Fibroblast of mammary gland (primary cell): ENCODE measurements around the gene IQCM.

Experiments used
- DNase-seq: peaks from one replicate; pipeline ENCODE4 v3.0.0-alpha.2; 2010; ENCODE audit warnings: low read depth
- H3K4me3 ChIP-seq: 2 replicates; pipeline ENCODE4 v1.5.1; 2011; ENCODE audit warnings: low read depth, mild to moderate bottlenecking, low read length, moderate library complexity; ENCODE audit not compliant: control insufficient read depth
- TF ChIP-seq, protein P1 (sequence below): conservative IDR thresholded peaks from 2 replicates; pipeline ENCODE4 v1.5.1; 2011; ENCODE audit warnings: low read depth, low read length, inconsistent platforms; ENCODE audit not compliant: control insufficient read depth, insufficient read depth

Gene IQCM

DNA sequence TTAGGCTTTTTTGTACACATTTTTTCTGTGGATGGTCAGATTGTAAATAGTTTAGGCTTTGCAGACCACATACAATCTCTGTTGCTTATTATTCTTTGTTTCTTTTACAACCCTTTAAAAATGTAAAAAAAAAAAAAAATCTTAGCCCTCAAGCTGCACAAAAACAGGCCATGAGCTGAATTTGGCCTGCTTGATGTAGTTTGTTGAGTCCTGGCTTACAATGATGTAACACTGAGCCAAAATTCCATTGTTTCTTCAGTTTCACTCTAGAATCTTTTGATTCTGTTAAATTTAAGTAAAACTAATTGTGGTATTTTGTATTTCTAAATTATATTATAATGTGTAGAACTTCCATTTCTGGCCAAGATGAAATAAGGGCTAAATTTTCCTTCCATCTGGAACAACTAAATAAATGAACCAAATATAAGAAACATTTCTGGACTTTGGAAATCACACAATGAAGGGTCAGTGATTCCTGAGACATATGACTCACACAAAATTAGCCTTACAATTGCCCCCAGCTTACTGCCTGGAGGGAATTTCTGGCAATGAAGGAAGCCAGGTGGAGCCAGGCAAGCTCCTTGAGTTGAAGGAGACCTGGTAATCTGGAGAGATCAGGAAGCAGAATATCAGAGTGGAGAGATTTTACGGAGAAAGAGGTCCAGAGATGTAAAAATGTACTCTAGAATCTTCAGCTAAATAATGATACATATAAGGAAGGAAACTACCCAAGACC, 29.8 kb downstream of the IQCM start:
- TF ChIP-seq, protein P1, sequence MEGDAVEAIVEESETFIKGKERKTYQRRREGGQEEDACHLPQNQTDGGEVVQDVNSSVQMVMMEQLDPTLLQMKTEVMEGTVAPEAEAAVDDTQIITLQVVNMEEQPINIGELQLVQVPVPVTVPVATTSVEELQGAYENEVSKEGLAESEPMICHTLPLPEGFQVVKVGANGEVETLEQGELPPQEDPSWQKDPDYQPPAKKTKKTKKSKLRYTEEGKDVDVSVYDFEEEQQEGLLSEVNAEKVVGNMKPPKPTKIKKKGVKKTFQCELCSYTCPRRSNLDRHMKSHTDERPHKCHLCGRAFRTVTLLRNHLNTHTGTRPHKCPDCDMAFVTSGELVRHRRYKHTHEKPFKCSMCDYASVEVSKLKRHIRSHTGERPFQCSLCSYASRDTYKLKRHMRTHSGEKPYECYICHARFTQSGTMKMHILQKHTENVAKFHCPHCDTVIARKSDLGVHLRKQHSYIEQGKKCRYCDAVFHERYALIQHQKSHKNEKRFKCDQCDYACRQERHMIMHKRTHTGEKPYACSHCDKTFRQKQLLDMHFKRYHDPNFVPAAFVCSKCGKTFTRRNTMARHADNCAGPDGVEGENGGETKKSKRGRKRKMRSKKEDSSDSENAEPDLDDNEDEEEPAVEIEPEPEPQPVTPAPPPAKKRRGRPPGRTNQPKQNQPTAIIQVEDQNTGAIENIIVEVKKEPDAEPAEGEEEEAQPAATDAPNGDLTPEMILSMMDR: no peak
- peak; percentile 18 for DNase-seq
- no peak overlapping the region for H3K4me3 ChIP-seq

DNA sequence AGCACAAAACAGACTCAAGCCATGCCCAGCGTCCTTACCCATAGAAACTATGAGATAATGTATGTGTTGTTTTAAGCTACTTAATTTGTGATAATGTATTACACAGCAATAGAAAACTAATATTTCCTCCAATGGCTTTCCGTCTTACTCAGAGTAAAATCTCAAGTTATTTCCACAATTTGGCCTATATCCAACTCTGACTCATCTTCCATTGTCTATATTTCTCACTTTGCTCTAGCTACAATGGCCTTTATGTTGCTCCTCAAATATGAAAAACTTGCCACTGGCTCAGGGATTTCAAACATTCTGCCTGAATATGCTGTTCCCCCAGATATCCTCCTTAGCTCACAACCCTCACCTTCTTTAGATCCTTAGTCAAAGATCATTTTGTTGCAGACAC, 31.6 kb downstream of the IQCM start:
- TF ChIP-seq, protein P1: no peak
- H3K4me3 ChIP-seq: no peak overlapping the region
- peak; percentile 60 for DNase-seq

DNA sequence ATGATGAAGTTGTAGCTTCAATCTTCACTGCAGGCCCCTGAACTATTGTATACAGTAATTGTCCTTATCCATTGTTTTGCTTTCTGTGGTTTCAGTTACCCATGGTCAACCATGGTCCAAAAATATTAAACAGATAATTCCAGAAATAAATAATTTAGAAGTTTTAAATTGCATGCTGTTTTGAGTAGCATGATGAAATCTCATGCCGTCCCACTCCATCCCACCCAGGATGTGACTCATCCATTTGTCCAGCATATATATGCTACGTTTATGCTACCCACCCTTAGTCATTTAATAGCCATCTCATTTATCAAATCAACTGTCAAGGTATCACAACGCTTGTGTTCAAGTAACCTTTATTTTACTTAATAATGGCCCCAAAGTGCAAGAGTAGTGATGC, 34.5 kb downstream of the IQCM start:
- peak; percentile 84 for DNase-seq
- TF ChIP-seq, protein P1: no peak

DNA sequence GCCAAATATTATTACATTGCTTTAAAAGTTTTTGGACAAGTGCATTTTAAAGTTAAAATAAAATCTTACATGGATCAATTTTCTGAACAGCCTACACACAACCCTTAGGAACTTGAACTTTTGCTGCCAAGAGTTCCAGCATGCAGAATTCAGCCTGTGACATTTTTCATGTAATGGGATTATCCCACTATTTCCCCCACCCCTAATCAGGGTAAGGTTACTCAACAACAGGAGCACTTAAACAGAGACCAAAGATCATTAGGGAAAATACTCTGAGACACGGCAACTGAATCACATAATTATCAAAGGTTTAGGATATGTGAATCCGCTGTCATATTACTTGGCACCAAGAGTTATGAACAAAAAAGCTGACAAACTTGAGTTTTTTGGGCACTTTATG, 47.2 kb downstream of the IQCM start:
- no peak overlapping the region for H3K4me3 ChIP-seq
- DNase-seq: no peak
- TF ChIP-seq, protein P1: no peak

More for the DNA sequence above, 34.5 kb downstream of the IQCM start:
- no peak overlapping the region for H3K4me3 ChIP-seq

DNA sequence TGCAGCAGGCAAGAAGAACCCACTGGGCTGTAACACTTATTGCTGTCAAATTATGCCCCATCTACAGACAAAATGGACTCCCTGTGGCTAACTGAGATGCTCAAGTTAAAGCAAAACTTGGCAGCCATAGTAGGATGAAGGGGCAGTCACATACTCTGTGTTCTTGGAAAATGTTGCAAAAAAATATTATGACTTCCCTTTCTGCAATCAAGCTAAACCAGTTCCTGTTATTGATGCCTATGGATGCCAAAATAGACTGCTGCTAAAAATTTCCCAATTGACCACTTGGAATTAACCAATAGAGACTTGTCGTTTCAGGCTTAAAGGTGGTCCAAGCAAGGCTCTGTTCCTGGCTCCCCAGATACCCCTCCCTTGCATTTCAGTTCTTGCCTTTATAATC, 49.5 kb downstream of the IQCM start:
- DNase-seq: no peak
- no peak overlapping the region for H3K4me3 ChIP-seq
- TF ChIP-seq, protein P1: no peak

DNA sequence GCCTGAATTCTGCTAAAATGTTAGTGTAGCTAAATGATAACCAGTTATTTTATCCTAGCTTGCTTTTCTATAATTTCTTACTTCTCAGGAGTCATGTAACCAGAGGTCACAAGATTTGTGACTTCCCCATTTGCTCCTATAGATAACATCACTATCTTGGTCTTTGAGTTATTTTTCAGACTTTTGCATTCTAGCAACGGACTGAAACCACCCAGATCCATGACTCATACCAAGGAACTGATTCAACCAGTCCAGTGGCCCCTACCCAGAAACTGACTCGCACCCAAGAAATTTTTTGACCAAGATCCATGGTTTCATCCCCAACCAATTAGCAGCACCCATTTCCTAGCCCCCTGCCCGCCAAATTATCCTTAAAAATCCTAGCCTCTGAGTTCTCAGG, 50.0 kb downstream of the IQCM start:
- no peak overlapping the region for H3K4me3 ChIP-seq
- DNase-seq: peak; percentile 80
- TF ChIP-seq, protein P1: no peak

DNA sequence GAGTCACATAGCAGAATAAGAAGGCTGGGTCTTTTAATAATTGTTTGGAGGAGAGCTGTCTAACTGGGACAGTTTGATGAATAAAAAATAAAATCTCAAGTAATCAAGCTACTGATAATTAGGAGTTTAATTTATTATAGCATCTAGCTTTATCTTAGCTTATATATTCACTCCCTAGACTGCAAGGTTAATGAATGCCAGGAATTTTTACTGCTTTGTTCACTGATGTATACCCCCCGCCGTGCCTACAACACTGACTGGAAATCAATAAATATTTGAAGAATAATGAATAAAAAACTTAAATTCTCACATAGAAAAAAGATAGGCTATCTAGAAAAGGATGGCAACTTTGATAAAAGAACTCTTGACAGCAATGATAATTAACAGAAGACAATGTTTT, 59.7 kb downstream of the IQCM start:
- TF ChIP-seq, protein P1: no peak
- H3K4me3 ChIP-seq: no peak overlapping the region
- no peak for DNase-seq
